DOHH2 (cell line): ENCODE measurements around the gene HIVEP3.

Source experiments
- H3F3A ChIP-seq: fragments of 200-600 bp; sonication (generic), shearing (Covaris generic); 2 replicates; pipeline ENCODE4 v1.6.0; 2016; ENCODE audit warnings: antibody characterized with exemption, mild to moderate bottlenecking; ENCODE audit not compliant: control insufficient read depth, insufficient read depth
- H3K27ac ChIP-seq: fragments of 200-600 bp; sonication (generic); 2 replicates; pipeline ENCODE4 v1.5.1; 2014; ENCODE audit warnings: low read depth, mild to moderate bottlenecking, low read length, moderate library complexity
- H3K27me3 ChIP-seq: fragments of 200-600 bp; sonication (generic); 2 replicates; pipeline ENCODE4 v1.6.1; 2014; ENCODE audit warnings: mild to moderate bottlenecking, low read length, mixed read lengths; ENCODE audit not compliant: control insufficient read depth
- H3K36me3 ChIP-seq: fragments of 200-600 bp; sonication (generic); 2 replicates; pipeline ENCODE4 v1.6.1; 2014; ENCODE audit warnings: mild to moderate bottlenecking, low read length, moderate library complexity, mixed read lengths; ENCODE audit not compliant: control insufficient read depth
- H3K4me1 ChIP-seq: fragments of 200-600 bp; sonication (generic); 2 replicates; pipeline ENCODE4 v1.6.1; 2014; ENCODE audit warnings: mild to moderate bottlenecking, low read length, mixed read lengths; ENCODE audit not compliant: control insufficient read depth
- H3K4me2 ChIP-seq: fragments of 200-600 bp; sonication (generic); 2 replicates; pipeline ENCODE4 v1.6.0; 2014; ENCODE audit warnings: mild to moderate bottlenecking, low read length, moderate library complexity
- H3K4me3 ChIP-seq: fragments of 200-600 bp; sonication (generic); 2 replicates; pipeline ENCODE4 v1.5.1; 2014; ENCODE audit warnings: mild to moderate bottlenecking, low read length, mixed read lengths
- H3K79me2 ChIP-seq: fragments of 200-600 bp; sonication (generic); 2 replicates; pipeline ENCODE4 v1.6.1; 2014; ENCODE audit warnings: mild to moderate bottlenecking, low read length, mixed read lengths; ENCODE audit not compliant: control insufficient read depth
- H3K9me2 ChIP-seq: fragments of 200-600 bp; sonication (generic); replicated peaks from 2 replicates; pipeline ENCODE4 v1.6.1; 2014; ENCODE audit warnings: mild to moderate bottlenecking, low read length, mixed read lengths; ENCODE audit not compliant: control insufficient read depth
- H3K9me3 ChIP-seq: fragments of 200-600 bp; sonication (generic); 2 replicates; pipeline ENCODE4 v1.6.1; 2014; ENCODE audit warnings: antibody characterized with exemption, low read length, mixed read lengths; ENCODE audit not compliant: control insufficient read depth, insufficient read depth
- H4K20me1 ChIP-seq: fragments of 200-600 bp; sonication (generic); 2 replicates; pipeline ENCODE4 v1.6.0; 2014; ENCODE audit warnings: low read depth, mild to moderate bottlenecking, antibody characterized with exemption, low read length, moderate library complexity; ENCODE audit not compliant: control insufficient read depth, insufficient read depth
- EZH2phosphoT487 ChIP-seq: fragments of 200-600 bp; sonication (generic); IDR thresholded peaks from 2 replicates; pipeline ENCODE4 v1.6.1; 2017; ENCODE audit warnings: borderline replicate concordance, mild to moderate bottlenecking, antibody characterized with exemption, low read length, moderate library complexity, mixed read lengths
- TF ChIP-seq, protein P1 (sequence below): fragments of 200-600 bp; sonication (generic); IDR thresholded peaks from one replicate; pipeline ENCODE4 v1.5.1; 2014; ENCODE audit warnings: antibody characterized with exemption, mild to moderate bottlenecking, low read depth, low read length; ENCODE audit not compliant: poor library complexity, severe bottlenecking

HIVEP3 gene

DNA sequence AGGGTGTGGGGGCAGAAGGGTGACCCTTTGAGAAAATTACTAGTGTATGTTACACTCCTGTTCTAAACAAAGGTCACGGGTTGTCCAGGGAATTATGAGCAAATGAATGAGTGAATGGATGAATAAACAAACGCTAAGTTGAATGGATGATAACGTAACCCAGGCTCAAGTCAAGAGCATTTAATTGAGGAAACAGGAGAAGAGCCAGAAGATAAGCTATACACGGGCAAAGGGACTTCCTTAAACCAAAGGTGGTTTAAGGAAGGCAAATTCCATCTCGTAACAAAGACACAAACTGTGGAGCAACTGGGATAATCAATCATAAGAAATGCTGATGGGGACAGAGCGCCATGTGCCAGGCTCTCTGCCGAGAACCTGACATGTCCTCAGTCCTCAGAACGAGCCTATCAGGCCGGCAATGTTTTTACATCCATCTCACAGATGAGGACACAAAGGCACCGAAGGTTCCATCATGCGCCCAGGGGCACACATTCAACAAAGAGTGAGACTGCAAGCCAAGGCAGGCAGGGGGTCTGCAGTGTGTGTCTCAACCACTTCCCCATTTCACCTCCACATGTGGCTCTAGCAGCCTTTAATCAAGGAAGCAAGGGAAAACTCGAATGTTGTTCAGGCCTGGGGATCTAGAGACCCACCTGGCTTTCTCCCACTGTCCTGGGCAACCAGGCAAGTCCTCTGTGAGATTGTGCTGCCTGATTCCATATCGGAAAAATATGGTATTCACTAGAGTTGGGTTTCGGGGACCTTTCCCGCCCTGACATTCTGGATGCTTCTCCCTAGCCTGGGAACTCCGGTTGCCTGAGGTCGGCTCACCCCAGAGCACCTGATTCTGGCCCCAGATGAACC, 307.4 kb downstream of the HIVEP3 start:
- no peak overlapping the region for H3K4me2 ChIP-seq
- no peak for TF ChIP-seq EZH2phosphoT487
- H3K27ac ChIP-seq = no peak overlapping the region
- H3F3A ChIP-seq = no peaks in the 10 kb centered on the region
- no peaks in the 10 kb centered on the region for H3K9me3 ChIP-seq
- H4K20me1 ChIP-seq = no peaks in the 10 kb centered on the region
- 0 out of 2 replicates have a peak, but pooled peaks cover 3% of the 10 kb centered on the region for H3K27me3 ChIP-seq
- H3K4me3 ChIP-seq = no peak overlapping the region
- H3K4me1 ChIP-seq = no peaks in the 10 kb centered on the region
- no peaks in the 10 kb centered on the region for H3K36me3 ChIP-seq
- no peaks in the 10 kb centered on the region for H3K9me2 ChIP-seq
- no peaks in the 10 kb centered on the region for H3K79me2 ChIP-seq

DNA sequence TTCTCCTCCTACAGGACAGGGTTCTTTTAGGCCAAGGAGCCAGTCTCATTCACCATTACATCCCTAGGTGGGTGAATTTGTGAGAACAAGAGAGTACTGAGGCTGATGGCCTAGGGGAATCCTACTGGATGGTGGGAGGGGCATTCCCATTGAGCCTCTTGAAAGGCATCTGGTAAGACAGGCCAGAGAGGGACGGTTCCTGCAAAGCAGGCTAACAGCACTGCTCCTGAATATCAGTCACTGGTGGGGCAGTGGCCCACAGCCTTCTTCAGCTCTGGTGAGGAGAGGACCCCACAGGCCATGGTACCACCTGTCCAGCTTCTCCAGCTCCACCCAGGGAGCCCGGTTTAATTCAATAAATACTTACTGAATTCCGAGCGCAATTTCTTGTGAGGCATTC, 308.4 kb downstream of the HIVEP3 start:
- TF ChIP-seq, protein P1, sequence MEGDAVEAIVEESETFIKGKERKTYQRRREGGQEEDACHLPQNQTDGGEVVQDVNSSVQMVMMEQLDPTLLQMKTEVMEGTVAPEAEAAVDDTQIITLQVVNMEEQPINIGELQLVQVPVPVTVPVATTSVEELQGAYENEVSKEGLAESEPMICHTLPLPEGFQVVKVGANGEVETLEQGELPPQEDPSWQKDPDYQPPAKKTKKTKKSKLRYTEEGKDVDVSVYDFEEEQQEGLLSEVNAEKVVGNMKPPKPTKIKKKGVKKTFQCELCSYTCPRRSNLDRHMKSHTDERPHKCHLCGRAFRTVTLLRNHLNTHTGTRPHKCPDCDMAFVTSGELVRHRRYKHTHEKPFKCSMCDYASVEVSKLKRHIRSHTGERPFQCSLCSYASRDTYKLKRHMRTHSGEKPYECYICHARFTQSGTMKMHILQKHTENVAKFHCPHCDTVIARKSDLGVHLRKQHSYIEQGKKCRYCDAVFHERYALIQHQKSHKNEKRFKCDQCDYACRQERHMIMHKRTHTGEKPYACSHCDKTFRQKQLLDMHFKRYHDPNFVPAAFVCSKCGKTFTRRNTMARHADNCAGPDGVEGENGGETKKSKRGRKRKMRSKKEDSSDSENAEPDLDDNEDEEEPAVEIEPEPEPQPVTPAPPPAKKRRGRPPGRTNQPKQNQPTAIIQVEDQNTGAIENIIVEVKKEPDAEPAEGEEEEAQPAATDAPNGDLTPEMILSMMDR = no peak
- TF ChIP-seq EZH2phosphoT487 = no peak
- Histone ChIP-seq H3K27ac (no peak overlapping the region), H3K27me3 (0 out of 2 replicates have a peak, but pooled peaks cover 3% of the 10 kb centered on the region), H3K36me3 (no peaks in the 10 kb centered on the region), H3F3A (no peaks in the 10 kb centered on the region), H3K4me2 (no peak overlapping the region), H3K4me1 (no peaks in the 10 kb centered on the region), H3K4me3 (no peak overlapping the region), H4K20me1 (no peaks in the 10 kb centered on the region), H3K9me2 (no peaks in the 10 kb centered on the region), H3K9me3 (no peaks in the 10 kb centered on the region), H3K79me2 (no peaks in the 10 kb centered on the region)

DNA sequence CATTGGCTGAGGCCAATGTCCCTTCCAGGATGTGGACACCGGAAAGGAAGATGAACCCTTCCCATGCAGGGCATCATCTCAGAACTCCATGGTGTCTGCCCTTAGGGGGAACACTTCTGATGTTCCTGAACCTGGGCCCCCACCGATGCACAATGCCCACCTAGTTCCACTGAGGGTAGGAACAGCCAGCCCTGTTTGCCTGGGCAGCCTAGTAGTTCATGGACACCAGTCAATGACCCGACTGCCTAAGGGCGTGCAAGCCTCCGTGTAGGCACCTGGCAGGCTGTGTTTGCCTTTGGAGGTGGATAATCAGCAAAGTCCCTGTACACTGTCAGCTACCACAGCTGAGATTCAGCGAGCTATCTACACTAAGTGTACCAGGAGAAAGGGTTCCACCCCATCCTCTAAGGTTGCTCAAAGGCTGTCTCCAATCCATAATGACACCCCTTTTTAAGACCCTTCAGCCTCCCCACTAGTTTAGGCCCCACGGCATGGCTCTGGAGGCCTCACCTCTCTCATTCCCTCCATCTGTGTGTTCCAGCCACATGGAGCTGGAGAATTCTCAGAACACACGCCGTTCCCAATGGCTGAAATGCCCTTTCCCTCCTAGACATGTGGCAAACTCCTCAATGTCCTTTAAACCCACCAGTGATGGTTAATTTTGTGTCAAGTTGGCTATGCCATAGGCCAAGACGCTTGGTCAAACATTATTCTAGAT, 309.4 kb downstream of the HIVEP3 start:
- H3F3A ChIP-seq = no peaks in the 10 kb centered on the region
- H3K27me3 ChIP-seq = 0 out of 2 replicates have a peak, but pooled peaks cover 3% of the 10 kb centered on the region
- H3K27ac ChIP-seq = no peak overlapping the region
- no peaks in the 10 kb centered on the region for H3K9me3 ChIP-seq
- H3K79me2 ChIP-seq = no peaks in the 10 kb centered on the region
- H3K36me3 ChIP-seq = no peaks in the 10 kb centered on the region
- no peaks in the 10 kb centered on the region for H3K9me2 ChIP-seq
- H3K4me2 ChIP-seq = no peak overlapping the region
- TF ChIP-seq, protein P1 = no peak
- no peak for TF ChIP-seq EZH2phosphoT487
- no peaks in the 10 kb centered on the region for H4K20me1 ChIP-seq
- no peaks in the 10 kb centered on the region for H3K4me1 ChIP-seq
- H3K4me3 ChIP-seq = no peak overlapping the region
